Skeletal muscle cell (primary cell): ENCODE measurements around the gene TENM3.

Experiments used
- DNase-seq: peaks from one replicate; pipeline ENCODE4 v3.0.0-alpha.2; 2010; ENCODE audit warnings: low read depth
- H3K4me3 ChIP-seq: 2 replicates; pipeline ENCODE4 v1.5.1; 2011; ENCODE audit warnings: low read depth, mild to moderate bottlenecking, control low read depth, low read length, moderate library complexity

Gene TENM3

GRCh38 chr4:182273191-182273935 lies 30.2 kb downstream of the TENM3 start:
- no peak for DNase-seq
- no peak overlapping the region for H3K4me3 ChIP-seq

- DNase-seq: no peak
- H3K4me3 ChIP-seq: no peak overlapping the region
These were observed 33.3 kb downstream of the TENM3 start for GRCh38 chr4:182276210-182277109.

- H3K4me3 ChIP-seq: no peak overlapping the region
- DNase-seq: no peak
These were observed 34.2 kb downstream of the TENM3 start for GRCh38 chr4:182277377-182277776.

GRCh38 chr4:182278729-182279128 lies 35.5 kb downstream of the TENM3 start:
- no peak overlapping the region for H3K4me3 ChIP-seq
- DNase-seq: no peak

GRCh38 chr4:182280436-182281111 lies 37.4 kb downstream of the TENM3 start:
- DNase-seq: peak; percentile 45
- H3K4me3 ChIP-seq: no peak overlapping the region

GRCh38 chr4:182286035-182286434 lies 42.8 kb downstream of the TENM3 start:
- DNase-seq: no peak
- no peak overlapping the region for H3K4me3 ChIP-seq

GRCh38 chr4:182286931-182287330 lies 43.7 kb downstream of the TENM3 start:
- no peak for DNase-seq
- H3K4me3 ChIP-seq: no peak overlapping the region

GRCh38 chr4:182288534-182288933 lies 45.3 kb downstream of the TENM3 start:
- no peak overlapping the region for H3K4me3 ChIP-seq
- DNase-seq: no peak

- DNase-seq: no peak
- no peak overlapping the region for H3K4me3 ChIP-seq
These were observed 46.6 kb downstream of the TENM3 start for GRCh38 chr4:182289809-182290208.

- DNase-seq: no peak
- no peak overlapping the region for H3K4me3 ChIP-seq
These were observed 48.0 kb downstream of the TENM3 start for GRCh38 chr4:182291175-182291574.

- H3K4me3 ChIP-seq: no peak overlapping the region
- DNase-seq: no peak
These were observed 48.5 kb downstream of the TENM3 start for GRCh38 chr4:182291597-182292270.

- no peak for DNase-seq
- no peak overlapping the region for H3K4me3 ChIP-seq
These were observed 49.4 kb downstream of the TENM3 start for GRCh38 chr4:182292612-182293011.

GRCh38 chr4:182293691-182294255 lies 50.6 kb downstream of the TENM3 start:
- DNase-seq: no peak
- H3K4me3 ChIP-seq: no peak overlapping the region

GRCh38 chr4:182294451-182294850 lies 51.2 kb downstream of the TENM3 start:
- H3K4me3 ChIP-seq: no peak overlapping the region
- DNase-seq: no peak

- no peak for DNase-seq
- H3K4me3 ChIP-seq: no peak overlapping the region
These were observed 54.5 kb downstream of the TENM3 start for GRCh38 chr4:182297659-182298058.

- DNase-seq: no peak
- H3K4me3 ChIP-seq: no peak overlapping the region
These were observed 58.5 kb downstream of the TENM3 start for GRCh38 chr4:182301736-182302135.

GRCh38 chr4:182303847-182304246 lies 60.6 kb downstream of the TENM3 start:
- no peak for DNase-seq
- H3K4me3 ChIP-seq: no peak overlapping the region

GRCh38 chr4:182306792-182307507 lies 63.7 kb downstream of the TENM3 start:
- H3K4me3 ChIP-seq: no peak overlapping the region
- DNase-seq: peak; percentile 44

GRCh38 chr4:182307746-182308145 lies 64.5 kb downstream of the TENM3 start:
- peak; percentile 98 for DNase-seq
- no peak overlapping the region for H3K4me3 ChIP-seq
